COR-L47 (cell line): ENCODE results near the gene SMAD6.
A peak's percentile ranks its signal among the peaks of the same experiment; 100 is the strongest.

Experiments
- DNase-seq: peaks from one replicate; lab custom pipeline; 2025; lab: John Stamatoyannopoulos, UW

SMAD6 gene

GRCh38 chr15:66758844-66759243, 56.8 kb downstream of the SMAD6 start:
- no peak for DNase-seq

- no peak for DNase-seq
These were observed 58.3 kb downstream of the SMAD6 start for GRCh38 chr15:66760097-66760967.

GRCh38 chr15:66760968-66761725, 59.1 kb downstream of the SMAD6 start:
- no peak for DNase-seq

GRCh38 chr15:66761726-66762595, 59.9 kb downstream of the SMAD6 start:
- DNase-seq = no peak

GRCh38 chr15:66763186-66764071, 61.4 kb downstream of the SMAD6 start:
- DNase-seq = peak; percentile 71

GRCh38 chr15:66764072-66764786, 62.2 kb downstream of the SMAD6 start:
- no peak for DNase-seq

- peak; percentile 68 for DNase-seq
These were observed 63.6 kb downstream of the SMAD6 start for GRCh38 chr15:66765478-66766281.

- DNase-seq = no peak
These were observed 64.5 kb downstream of the SMAD6 start for GRCh38 chr15:66766282-66767230.

- no peak for DNase-seq
These were observed 65.2 kb downstream of the SMAD6 start for GRCh38 chr15:66767240-66767659.

- DNase-seq = no peak
These were observed 67.0 kb downstream of the SMAD6 start for GRCh38 chr15:66768987-66769386.

- no peak for DNase-seq
These were observed 68.7 kb downstream of the SMAD6 start for GRCh38 chr15:66770518-66771350.

- no peak for DNase-seq
These were observed 69.3 kb downstream of the SMAD6 start for GRCh38 chr15:66771351-66771650.

GRCh38 chr15:66772604-66773128, 70.6 kb downstream of the SMAD6 start:
- DNase-seq = no peak

- DNase-seq = no peak
These were observed 71.3 kb downstream of the SMAD6 start for GRCh38 chr15:66773129-66773873.

GRCh38 chr15:66774001-66774814, 72.2 kb downstream of the SMAD6 start:
- peak; percentile 58 for DNase-seq
